HepG2 (cell line): ENCODE measurements around the gene CLEC20A.

Experiments used
- DNMT1 ChIP-seq: sonication (generic); formaldehyde crosslinking; IDR thresholded peaks from 2 replicates; pipeline ENCODE4 v1.5.1; 2020; ENCODE audit warnings: mild to moderate bottlenecking, missing genetic modification reagents
- FOXM1 ChIP-seq: sonication (generic); formaldehyde crosslinking; IDR thresholded peaks from 2 replicates; pipeline ENCODE4 v1.5.0; 2020; ENCODE audit warnings: missing genetic modification reagents
- KAT7 ChIP-seq: IDR thresholded peaks from 2 replicates; pipeline ENCODE4 v1.6.1; 2018; ENCODE audit warnings: borderline replicate concordance, missing compliant biosample characterization
- MTA1 ChIP-seq: sonication (generic); formaldehyde crosslinking; IDR thresholded peaks from 2 replicates; pipeline ENCODE4 v1.4.0; 2020; ENCODE audit warnings: missing genetic modification reagents, mild to moderate bottlenecking, borderline replicate concordance
- POLR2A ChIP-seq, 2 experiments: IDR thresholded peaks; 2 replicates each; pipeline ENCODE4 v1.6.1; 2011; ENCODE audit warnings: low read depth in 2 of 2, low read length in 2 of 2, mild to moderate bottlenecking in 1 of 2, moderate library complexity in 1 of 2; ENCODE audit not compliant: insufficient read depth in 1 of 2
- SIN3A ChIP-seq: IDR thresholded peaks from 2 replicates; pipeline ENCODE4 v1.6.1; 2011; ENCODE audit warnings: low read depth, mild to moderate bottlenecking, control low read depth, low read length, borderline replicate concordance
- TCF7L2 ChIP-seq: IDR thresholded peaks from 2 replicates; pipeline ENCODE4 v1.6.1; 2011; ENCODE audit warnings: mild to moderate bottlenecking, low read depth, low read length, moderate library complexity
- ZMAT3 ChIP-seq: sonication (generic); formaldehyde crosslinking; conservative IDR thresholded peaks from 2 replicates; pipeline ENCODE4 v1.7.0; 2021; ENCODE audit warnings: missing genetic modification reagents
- ZNF766 ChIP-seq: sonication (generic); formaldehyde crosslinking; IDR thresholded peaks from 2 replicates; pipeline ENCODE4 v1.5.0; 2020; ENCODE audit warnings: missing genetic modification reagents, borderline replicate concordance
- ZZZ3 ChIP-seq: sonication (generic); formaldehyde crosslinking; IDR thresholded peaks from 2 replicates; pipeline ENCODE4 v1.4.0; 2020; ENCODE audit warnings: missing genetic modification reagents, mild to moderate bottlenecking, borderline replicate concordance
- TF ChIP-seq, protein P1 (sequence below): sonication (generic); formaldehyde crosslinking; IDR thresholded peaks from 2 replicates; pipeline ENCODE4 v1.4.0; 2020; ENCODE audit warnings: missing genetic modification reagents
- TF ChIP-seq, protein P2 (sequence below): sonication (generic); formaldehyde crosslinking; IDR thresholded peaks from 2 replicates; pipeline ENCODE4 v1.5.0; 2020; ENCODE audit warnings: mild to moderate bottlenecking, missing genetic modification reagents, moderate library complexity
- TF ChIP-seq, protein P3 (sequence below), 2 experiments: IDR thresholded peaks; 2 replicates each; pipeline ENCODE4 v1.6.1; 2011 to 2012; ENCODE audit warnings: low read length in 2 of 2, borderline replicate concordance in 1 of 2, low read depth in 1 of 2, mild to moderate bottlenecking in 1 of 2, moderate library complexity in 1 of 2
- TF ChIP-seq, protein P4 (sequence below): sonication (generic); formaldehyde crosslinking; IDR thresholded peaks from 2 replicates; pipeline ENCODE4 v1.4.0; 2020; ENCODE audit warnings: missing genetic modification reagents, mild to moderate bottlenecking, borderline replicate concordance

DNA sequence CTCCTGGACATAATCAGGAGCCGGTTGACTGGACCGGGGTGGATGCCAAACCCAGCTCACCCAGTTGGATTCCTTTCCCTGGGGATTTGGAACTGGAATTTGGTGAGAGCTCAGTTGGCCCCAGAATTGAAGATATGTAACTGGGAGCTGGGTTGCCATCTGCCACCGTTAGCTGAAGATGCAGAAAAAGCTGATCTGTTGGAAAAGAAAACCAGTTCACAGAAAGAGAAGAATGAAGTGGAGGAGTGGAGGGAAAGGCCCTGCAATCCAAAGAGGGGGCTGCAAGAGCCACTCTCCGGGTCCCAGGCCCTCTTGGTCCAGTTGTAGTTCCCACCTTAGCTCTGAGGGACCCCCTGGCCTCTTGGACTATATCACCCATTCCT is 32.2 kb upstream of the CLEC20A start:
- TF ChIP-seq ZMAT3 (CRISPR knock-in tag) (no peak), SIN3A (no peak), POLR2A (IDR thresholded peaks at IDR 0.05; ENCODE audit: insufficient read depth in 1 of 2, low read depth in 2 of 2, low read length in 2 of 2) (no peak), FOXM1 (no peak), DNMT1 (no peak), ZNF766 (no peak), TCF7L2 (no peak), MTA1 (CRISPR knock-in tag) (no peak), KAT7 (CRISPR knock-in tag) (no peak), ZZZ3 (CRISPR knock-in tag) (no peak)
- TF ChIP-seq, protein P1, sequence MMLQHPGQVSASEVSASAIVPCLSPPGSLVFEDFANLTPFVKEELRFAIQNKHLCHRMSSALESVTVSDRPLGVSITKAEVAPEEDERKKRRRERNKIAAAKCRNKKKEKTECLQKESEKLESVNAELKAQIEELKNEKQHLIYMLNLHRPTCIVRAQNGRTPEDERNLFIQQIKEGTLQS (CRISPR knock-in tag) = no peak
- TF ChIP-seq, protein P2, sequence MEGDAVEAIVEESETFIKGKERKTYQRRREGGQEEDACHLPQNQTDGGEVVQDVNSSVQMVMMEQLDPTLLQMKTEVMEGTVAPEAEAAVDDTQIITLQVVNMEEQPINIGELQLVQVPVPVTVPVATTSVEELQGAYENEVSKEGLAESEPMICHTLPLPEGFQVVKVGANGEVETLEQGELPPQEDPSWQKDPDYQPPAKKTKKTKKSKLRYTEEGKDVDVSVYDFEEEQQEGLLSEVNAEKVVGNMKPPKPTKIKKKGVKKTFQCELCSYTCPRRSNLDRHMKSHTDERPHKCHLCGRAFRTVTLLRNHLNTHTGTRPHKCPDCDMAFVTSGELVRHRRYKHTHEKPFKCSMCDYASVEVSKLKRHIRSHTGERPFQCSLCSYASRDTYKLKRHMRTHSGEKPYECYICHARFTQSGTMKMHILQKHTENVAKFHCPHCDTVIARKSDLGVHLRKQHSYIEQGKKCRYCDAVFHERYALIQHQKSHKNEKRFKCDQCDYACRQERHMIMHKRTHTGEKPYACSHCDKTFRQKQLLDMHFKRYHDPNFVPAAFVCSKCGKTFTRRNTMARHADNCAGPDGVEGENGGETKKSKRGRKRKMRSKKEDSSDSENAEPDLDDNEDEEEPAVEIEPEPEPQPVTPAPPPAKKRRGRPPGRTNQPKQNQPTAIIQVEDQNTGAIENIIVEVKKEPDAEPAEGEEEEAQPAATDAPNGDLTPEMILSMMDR (CRISPR knock-in tag) = no peak
- TF ChIP-seq, protein P3, sequence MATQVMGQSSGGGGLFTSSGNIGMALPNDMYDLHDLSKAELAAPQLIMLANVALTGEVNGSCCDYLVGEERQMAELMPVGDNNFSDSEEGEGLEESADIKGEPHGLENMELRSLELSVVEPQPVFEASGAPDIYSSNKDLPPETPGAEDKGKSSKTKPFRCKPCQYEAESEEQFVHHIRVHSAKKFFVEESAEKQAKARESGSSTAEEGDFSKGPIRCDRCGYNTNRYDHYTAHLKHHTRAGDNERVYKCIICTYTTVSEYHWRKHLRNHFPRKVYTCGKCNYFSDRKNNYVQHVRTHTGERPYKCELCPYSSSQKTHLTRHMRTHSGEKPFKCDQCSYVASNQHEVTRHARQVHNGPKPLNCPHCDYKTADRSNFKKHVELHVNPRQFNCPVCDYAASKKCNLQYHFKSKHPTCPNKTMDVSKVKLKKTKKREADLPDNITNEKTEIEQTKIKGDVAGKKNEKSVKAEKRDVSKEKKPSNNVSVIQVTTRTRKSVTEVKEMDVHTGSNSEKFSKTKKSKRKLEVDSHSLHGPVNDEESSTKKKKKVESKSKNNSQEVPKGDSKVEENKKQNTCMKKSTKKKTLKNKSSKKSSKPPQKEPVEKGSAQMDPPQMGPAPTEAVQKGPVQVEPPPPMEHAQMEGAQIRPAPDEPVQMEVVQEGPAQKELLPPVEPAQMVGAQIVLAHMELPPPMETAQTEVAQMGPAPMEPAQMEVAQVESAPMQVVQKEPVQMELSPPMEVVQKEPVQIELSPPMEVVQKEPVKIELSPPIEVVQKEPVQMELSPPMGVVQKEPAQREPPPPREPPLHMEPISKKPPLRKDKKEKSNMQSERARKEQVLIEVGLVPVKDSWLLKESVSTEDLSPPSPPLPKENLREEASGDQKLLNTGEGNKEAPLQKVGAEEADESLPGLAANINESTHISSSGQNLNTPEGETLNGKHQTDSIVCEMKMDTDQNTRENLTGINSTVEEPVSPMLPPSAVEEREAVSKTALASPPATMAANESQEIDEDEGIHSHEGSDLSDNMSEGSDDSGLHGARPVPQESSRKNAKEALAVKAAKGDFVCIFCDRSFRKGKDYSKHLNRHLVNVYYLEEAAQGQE (IDR thresholded peaks at IDR 0.05; ENCODE audit: borderline replicate concordance in 1 of 2, low read depth in 1 of 2, low read length in 2 of 2) = no peak
- TF ChIP-seq, protein P4, sequence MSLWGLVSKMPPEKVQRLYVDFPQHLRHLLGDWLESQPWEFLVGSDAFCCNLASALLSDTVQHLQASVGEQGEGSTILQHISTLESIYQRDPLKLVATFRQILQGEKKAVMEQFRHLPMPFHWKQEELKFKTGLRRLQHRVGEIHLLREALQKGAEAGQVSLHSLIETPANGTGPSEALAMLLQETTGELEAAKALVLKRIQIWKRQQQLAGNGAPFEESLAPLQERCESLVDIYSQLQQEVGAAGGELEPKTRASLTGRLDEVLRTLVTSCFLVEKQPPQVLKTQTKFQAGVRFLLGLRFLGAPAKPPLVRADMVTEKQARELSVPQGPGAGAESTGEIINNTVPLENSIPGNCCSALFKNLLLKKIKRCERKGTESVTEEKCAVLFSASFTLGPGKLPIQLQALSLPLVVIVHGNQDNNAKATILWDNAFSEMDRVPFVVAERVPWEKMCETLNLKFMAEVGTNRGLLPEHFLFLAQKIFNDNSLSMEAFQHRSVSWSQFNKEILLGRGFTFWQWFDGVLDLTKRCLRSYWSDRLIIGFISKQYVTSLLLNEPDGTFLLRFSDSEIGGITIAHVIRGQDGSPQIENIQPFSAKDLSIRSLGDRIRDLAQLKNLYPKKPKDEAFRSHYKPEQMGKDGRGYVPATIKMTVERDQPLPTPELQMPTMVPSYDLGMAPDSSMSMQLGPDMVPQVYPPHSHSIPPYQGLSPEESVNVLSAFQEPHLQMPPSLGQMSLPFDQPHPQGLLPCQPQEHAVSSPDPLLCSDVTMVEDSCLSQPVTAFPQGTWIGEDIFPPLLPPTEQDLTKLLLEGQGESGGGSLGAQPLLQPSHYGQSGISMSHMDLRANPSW = no peak
